Endothelial cell (in vitro differentiated cells): ENCODE measurements around the gene ELOVL1. TPM values are rescaled to one million over a fixed set of nuclear protein-coding genes. Genes with fewer than 3 reads are reported as not detected.

ENCODE experiments used
- DNase-seq: peaks from one replicate; pipeline ENCODE4 v3.0.0; 2021; ENCODE audit warnings: low spot score
- H3K27ac Mint-ChIP-seq: one replicate; pipeline ENCODE4 v1.8.0; 2021; ENCODE audit warnings: mixed read lengths, inconsistent platforms; ENCODE audit not compliant: unreplicated experiment
- H3K27me3 Mint-ChIP-seq: one replicate; pipeline ENCODE4 v1.8.0; 2021; ENCODE audit warnings: mild to moderate bottlenecking, moderate library complexity, mixed read lengths, inconsistent platforms; ENCODE audit not compliant: unreplicated experiment
- H3K36me3 Mint-ChIP-seq: one replicate; pipeline ENCODE4 v1.8.0; 2021; ENCODE audit warnings: mild to moderate bottlenecking, low read depth, mixed read lengths, inconsistent platforms; ENCODE audit not compliant: unreplicated experiment
- H3K4me1 Mint-ChIP-seq: one replicate; pipeline ENCODE4 v1.8.0; 2021; ENCODE audit warnings: mild to moderate bottlenecking, mixed read lengths, inconsistent platforms; ENCODE audit not compliant: unreplicated experiment
- H3K4me3 Mint-ChIP-seq: one replicate; pipeline ENCODE4 v1.8.0; 2021; ENCODE audit warnings: mild to moderate bottlenecking, mixed read lengths, inconsistent platforms; ENCODE audit not compliant: unreplicated experiment
- H3K9me3 Mint-ChIP-seq: one replicate; pipeline ENCODE4 v1.8.0; 2021; ENCODE audit warnings: mixed read lengths, inconsistent platforms; ENCODE audit not compliant: unreplicated experiment
- CTCF ChIP-seq: fragments of 200-600 bp; sonication (generic); IDR thresholded peaks from one replicate; pipeline ENCODE4 v1.5.0; 2021; ENCODE audit warnings: antibody characterized with exemption; ENCODE audit not compliant: unreplicated experiment
- total RNA-seq: library from RNA; stranded (reverse); fragmentation: NEBNext Ultra II Directional; extraction: Animal tissue kit (Norgen Biotek cat#: 25700); gene quantifications from one replicate; pipeline ENCODE4 v1.2.1, GENCODE V29; 2021; ENCODE audit not compliant: unreplicated experiment

The ELOVL1 gene
- total RNA-seq, 1 donor from 2014 or later: 88.7 TPM

- no peak overlapping the region for H3K27ac Mint-ChIP-seq
- no peak overlapping the region for H3K4me3 Mint-ChIP-seq
- DNase-seq: peak; percentile 32
- H3K4me1 Mint-ChIP-seq: peaks cover 18% of the 10 kb centered on the region
- H3K27me3 Mint-ChIP-seq: peaks cover 12% of the 10 kb centered on the region
- no peak for TF ChIP-seq CTCF
- H3K9me3 Mint-ChIP-seq: no peaks in the 10 kb centered on the region
- peaks cover 24% of the 10 kb centered on the region for H3K36me3 Mint-ChIP-seq
These were observed 37.6 kb downstream of the ELOVL1 start for GRCh38 chr1:43329995-43330751.

GRCh38 chr1:43327549-43328292 lies 40.1 kb downstream of the ELOVL1 start:
- no peak for TF ChIP-seq CTCF
- Mint-ChIP-seq H3K4me3 (no peak overlapping the region), H3K9me3 (peaks cover 8% of the 10 kb centered on the region), H3K27me3 (peaks cover 18% of the 10 kb centered on the region), H3K4me1 (peaks cover 28% of the 10 kb centered on the region), H3K27ac (no peak overlapping the region), H3K36me3 (peaks cover 46% of the 10 kb centered on the region)
- DNase-seq: no peak

- H3K9me3 Mint-ChIP-seq: peaks cover 8% of the 10 kb centered on the region
- DNase-seq: no peak
- no peak overlapping the region for H3K27ac Mint-ChIP-seq
- peaks cover 65% of the 10 kb centered on the region for H3K36me3 Mint-ChIP-seq
- H3K27me3 Mint-ChIP-seq: peaks cover 18% of the 10 kb centered on the region
- peak overlapping the region; percentile 53 for H3K4me3 Mint-ChIP-seq
- H3K4me1 Mint-ChIP-seq: peaks cover 26% of the 10 kb centered on the region
- no peak for TF ChIP-seq CTCF
These were observed 42.4 kb downstream of the ELOVL1 start for GRCh38 chr1:43325381-43325780.

- no peak for DNase-seq
- peaks cover 18% of the 10 kb centered on the region for H3K27me3 Mint-ChIP-seq
- peaks cover 8% of the 10 kb centered on the region for H3K9me3 Mint-ChIP-seq
- H3K4me1 Mint-ChIP-seq: peaks cover 21% of the 10 kb centered on the region
- no peak for TF ChIP-seq CTCF
- peak overlapping the region; percentile 68 for H3K27ac Mint-ChIP-seq
- H3K36me3 Mint-ChIP-seq: peaks cover 71% of the 10 kb centered on the region
- H3K4me3 Mint-ChIP-seq: peak overlapping the region; percentile 26
These were observed 43.0 kb downstream of the ELOVL1 start for GRCh38 chr1:43324810-43325209.

GRCh38 chr1:43322506-43322905 lies 45.3 kb downstream of the ELOVL1 start:
- DNase-seq: no peak
- no peak overlapping the region for H3K27ac Mint-ChIP-seq
- H3K36me3 Mint-ChIP-seq: peaks cover 79% of the 10 kb centered on the region
- peaks cover 24% of the 10 kb centered on the region for H3K27me3 Mint-ChIP-seq
- no peak for TF ChIP-seq CTCF
- H3K4me3 Mint-ChIP-seq: peak overlapping the region; percentile 65
- peaks cover 19% of the 10 kb centered on the region for H3K4me1 Mint-ChIP-seq
- peaks cover 8% of the 10 kb centered on the region for H3K9me3 Mint-ChIP-seq
